Posterior vena cava (tissue), 2 donors: ENCODE results near the gene RNMT. TPM values are rescaled to one million over a fixed set of nuclear protein-coding genes. Genes with fewer than 3 reads are reported as not detected.
"Not testable (repeated sequence)": the region's sequence is repeated elsewhere in the genome, so short reads cannot be mapped to it uniquely, and the experiment has no call there.

Source experiments
- DNase-seq: peaks from one replicate; pipeline ENCODE4 v3.0.0-alpha.2; 2020; ENCODE audit warnings: low spot score
- intact Hi-C, 2 donors: fragments of 100-400 bp; cut with DNase I; formaldehyde crosslinking; loops; one replicate each; pipeline versions ENCODE4 v1.14.1 to v1.14.2; 2022 to 2023
- long read RNA-seq, 2 donors: library from polyadenylated mRNA; unstranded; transcript quantifications; one replicate each; pipeline ENCODE4 v2.0.0, GENCODE V29; 2020 to 2021
- total RNA-seq, 2 donors: library from RNA; stranded (reverse); fragmentation: NEBNext Ultra II Directional; extraction: Animal tissue kit (Norgen Biotek cat#: 25700); gene quantifications; one replicate each; pipeline ENCODE4 v1.2.1, GENCODE V29; 2021
- donor health status: DM: yes; HTN: yes; CAD: no.
- donor health status: DM: yes; HTN: yes; CAD: no.

The RNMT gene
- total RNA-seq = 10 to 100 TPM; 28.8 to 33.3 TPM
- long read RNA-seq, donor 1, partial matches to known transcripts = 2 of 2 reads
- long read RNA-seq, donor 1, other reads (novel, unspliced or antisense) = 0 of 2 reads
- long read RNA-seq, donor 2, partial matches to known transcripts = 11 of 15 reads
- long read RNA-seq, donor 2, other reads (novel, unspliced or antisense) = 3 of 15 reads

DNA sequence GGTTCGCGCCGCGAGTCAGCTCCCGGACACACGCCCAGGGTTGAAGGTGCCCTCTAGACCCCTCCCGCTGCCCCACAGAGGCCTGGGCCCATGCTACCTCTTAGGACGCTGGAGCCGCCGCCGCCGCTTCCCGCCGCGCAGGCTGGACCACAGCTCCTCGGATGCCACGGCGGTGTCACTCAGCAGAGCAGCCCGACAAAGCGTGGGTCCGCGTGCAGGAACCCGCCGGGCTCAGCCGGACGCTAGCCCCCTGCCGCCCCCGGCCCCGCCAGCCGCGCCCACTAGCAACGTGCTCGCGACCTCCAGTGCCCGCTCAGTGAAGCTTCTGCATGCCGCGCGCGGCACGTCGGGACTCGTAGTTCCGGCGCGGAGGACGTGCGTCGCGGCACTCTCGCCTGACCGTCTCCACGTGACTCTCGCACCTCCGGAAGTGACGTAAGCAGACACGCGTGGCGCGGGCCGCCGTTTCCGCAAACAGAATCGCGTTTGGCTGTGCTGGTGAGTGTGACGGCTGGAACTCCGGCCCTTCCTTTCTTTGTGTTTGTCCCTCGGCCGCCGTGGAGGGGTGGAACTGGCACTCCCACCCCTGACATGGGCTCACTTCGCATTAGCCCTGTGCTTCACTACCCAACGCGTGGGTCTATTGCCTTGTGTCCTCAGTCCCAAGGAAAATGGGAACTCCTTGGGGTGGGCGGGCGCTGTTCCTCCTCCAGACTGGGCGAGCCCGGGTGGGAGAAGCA is at the start of gene RNMT, which contains the start of gene FAM210A:
Gene RNMT (plus strand): TSS at position 442 of the 740 bp plus-strand sequence. CDS start 4,845 bp downstream, outside the sequence.
Gene FAM210A (minus strand): TSS at position 327 of the 740 bp plus-strand sequence. CDS start 44,481 bp downstream, outside the sequence.
- intact Hi-C loops = loop anchor here in 1 of 2 donors (5.0 to 10.0 kb wide), 2 partner anchors 182 to 509 kb away; partner anchors contain the start of gene LDLRAD4
- peak; percentile 99 for DNase-seq

DNA sequence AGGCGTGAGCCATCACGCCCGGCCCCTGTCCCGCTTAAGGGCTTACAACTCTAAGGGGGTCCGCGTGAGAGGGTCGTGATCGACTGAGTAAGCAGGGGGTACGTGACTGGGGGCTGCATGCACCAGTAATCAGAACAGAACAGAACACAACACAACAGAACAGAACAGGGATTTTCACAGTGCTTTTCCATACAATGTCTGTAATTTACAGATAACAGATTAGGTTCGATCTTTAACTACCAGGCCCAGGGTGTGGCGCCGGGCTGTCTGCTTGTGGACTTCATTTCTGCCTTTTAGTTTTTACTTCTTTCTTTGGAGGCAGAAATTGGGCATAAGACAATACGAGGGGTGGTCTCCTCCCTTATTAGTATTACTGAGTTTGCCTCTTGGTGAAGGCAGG is 49.1 kb upstream of the RNMT start:
- DNase-seq, intact Hi-C loops: not testable (repeated sequence)

DNA sequence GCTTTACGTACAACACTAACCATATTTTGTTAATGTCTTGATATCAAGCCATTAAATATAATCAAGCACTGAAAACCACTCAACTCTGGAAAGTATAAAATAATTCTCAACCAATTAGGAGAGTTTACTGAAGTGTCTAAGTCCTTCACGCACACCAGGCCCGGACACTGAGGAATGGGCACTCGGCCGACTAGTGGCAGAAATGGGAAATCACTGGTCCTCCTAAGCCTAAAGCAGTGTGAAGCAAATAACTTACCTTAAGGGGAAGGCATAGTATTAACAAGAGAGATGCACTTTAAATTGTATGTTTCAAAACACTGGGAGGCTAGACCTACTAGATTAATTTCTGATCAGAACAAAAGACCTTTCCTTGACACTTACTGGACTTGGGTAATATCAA is 45.9 kb upstream of the RNMT start:
- intact Hi-C loops = no loop called here
- no peak for DNase-seq

DNA sequence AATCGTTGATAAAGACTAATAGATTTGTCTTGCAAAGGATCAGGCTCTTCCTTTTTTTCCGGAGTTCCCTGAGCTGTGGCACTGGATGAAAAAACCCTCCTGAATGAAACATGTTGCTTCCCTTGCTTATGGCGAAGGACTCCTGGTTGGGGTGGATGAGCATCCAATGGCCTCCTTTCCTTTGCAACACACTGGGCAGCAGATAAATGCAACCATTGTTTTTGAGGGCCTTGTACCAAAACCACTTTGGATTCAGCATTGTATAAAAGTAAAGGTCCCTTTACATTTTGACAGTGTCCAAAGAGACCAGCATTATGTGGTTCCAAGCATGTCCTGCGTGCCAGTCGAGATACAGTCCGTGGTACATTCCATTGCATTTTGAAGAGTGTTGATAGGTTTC is 44.8 kb upstream of the RNMT start:
- intact Hi-C loops = no loop called here
- DNase-seq = no peak

DNA sequence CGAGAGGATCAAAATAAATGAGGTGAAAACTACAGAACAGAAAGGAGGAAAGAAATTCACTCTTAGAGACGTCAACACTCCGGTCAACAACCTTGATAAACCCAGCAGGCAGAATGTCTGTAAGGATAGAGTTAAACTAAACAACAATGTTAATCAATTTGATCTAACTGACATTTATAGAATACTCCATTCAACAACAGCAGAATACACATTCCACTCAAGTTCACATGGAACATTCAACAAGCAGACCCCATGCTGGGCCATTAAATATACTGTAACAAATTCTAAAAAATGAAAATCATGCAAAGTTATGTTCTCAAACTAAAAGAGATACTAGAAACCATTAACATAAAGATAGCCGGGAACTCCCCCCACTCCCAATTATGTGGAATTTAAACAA is 41.9 kb upstream of the RNMT start:
- DNase-seq = no peak
- intact Hi-C loops = no loop called here

DNA sequence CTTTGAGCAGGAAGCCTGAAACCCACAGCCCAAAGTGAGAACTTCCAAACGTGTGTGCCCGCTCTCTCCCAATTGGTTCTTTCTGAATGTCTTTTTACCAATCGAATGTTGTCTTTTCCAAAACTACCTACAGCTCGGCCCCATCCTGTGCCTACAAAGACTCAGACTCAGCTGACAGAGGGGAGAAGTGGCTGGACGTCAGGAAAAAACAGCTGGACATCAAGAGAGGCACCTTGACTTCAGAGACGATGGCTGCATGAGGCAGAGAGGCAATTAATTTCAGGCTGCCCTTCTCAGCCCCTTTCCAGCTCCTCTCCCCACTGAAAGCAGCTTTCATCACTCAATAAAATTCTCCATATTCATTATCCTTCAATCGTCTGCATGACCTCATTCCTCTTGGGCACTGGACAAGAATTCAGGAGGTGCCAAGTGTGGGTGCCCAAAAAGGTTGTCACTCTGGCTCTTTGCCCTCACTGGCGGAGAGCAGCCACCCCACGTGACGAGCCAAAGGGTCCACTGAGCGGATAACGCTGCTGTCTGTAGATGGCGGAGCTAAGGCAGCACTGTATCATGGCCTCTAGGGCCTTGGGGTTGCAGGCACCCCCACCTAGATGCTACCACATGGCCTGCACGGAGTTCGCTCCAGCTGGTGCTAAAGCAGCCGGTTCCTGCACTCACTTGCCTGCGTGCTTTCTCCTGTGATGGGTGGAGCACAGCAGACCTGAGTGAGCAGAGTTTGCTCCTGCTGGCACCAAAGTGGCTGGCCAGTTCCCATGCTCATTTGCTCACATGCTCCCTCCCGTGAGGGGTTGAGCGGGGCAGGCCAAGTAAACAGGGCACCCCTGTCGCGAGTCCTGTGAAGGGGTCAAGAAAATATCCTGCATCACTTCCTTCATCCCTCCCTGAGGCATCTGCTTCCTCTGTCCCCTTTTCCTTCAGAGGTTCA is 38.0 kb upstream of the RNMT start:
- intact Hi-C loops = no loop called here

DNA sequence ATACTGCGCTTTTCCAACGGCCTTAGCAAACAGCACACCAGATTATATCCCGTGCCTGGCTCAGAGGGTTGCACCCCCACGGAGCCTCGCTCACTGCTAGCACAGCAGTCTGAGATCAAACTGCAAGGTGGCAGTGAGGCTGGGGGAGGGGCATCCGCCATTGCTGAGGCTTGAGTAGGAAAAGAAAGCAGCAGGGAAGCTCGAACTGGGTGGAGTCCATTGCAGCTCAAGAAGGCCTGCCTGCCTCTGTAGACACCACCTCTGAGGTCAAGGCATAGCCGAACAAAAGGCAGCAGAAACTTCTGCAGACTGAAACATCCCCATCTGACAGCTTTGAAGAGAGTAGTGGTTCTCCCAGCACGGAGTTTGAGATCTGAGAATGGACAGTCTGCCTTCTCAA is 36.4 kb upstream of the RNMT start:
- intact Hi-C loops, DNase-seq: not testable (repeated sequence)

More for the DNA sequence above, 38.0 kb upstream of the RNMT start:
- no peak for DNase-seq

DNA sequence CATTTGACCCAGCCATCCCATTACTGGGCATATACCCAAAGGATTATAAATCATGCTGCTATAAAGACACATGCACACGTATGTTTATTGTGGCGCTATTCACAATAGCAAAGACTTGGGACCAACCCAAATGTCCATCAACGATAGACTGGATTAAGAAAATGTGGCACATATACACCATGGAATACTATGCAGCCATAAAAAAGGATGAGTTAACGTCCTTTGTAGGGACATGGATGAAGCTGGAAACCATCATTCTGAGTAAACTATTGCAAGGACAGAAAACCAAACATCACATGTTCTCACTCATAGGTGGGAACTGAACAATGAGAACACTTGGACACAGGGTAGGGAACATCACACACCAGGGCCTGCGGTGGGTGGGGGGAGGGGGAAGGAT is 31.1 kb upstream of the RNMT start:
- intact Hi-C loops, DNase-seq: not testable (repeated sequence)

DNA sequence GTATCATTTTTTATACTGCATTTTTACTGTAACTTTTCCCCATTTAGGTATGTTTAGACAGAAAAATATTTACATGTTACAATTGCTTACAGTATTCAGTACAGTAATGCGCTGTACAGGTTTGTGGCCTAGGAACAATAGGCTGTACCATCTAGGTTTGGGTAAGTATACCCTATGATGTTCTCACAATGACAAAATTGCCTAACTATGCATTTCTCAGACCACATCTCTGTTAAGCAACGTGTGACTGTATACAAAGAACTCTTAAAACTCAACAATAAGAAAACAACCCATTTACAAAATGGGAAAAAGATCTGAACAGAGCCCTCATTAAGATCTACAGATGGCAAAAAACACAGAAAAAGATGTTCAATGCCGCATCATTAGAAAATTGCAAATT is 29.5 kb upstream of the RNMT start:
- intact Hi-C loops = no loop called here
- no peak for DNase-seq

DNA sequence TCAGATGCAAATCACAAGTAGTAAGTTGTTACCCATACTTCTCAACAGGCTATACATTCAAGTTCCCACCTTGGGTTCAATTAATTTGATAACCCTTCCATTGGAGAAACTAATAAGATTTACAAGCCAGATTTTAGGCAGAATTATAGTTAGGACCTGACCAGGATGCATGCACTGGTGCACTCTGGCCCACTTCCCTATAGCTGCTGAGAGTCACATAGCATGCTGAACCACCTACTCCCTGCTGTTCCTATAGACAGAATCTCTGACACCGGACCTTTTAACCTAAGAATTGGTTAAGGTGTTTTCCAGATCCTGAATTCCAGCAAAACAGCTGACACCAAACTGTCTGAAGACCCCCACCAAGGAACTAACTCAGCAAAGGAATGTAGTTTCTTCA is 26.3 kb upstream of the RNMT start:
- no peak for DNase-seq
- intact Hi-C loops = no loop called here

DNA sequence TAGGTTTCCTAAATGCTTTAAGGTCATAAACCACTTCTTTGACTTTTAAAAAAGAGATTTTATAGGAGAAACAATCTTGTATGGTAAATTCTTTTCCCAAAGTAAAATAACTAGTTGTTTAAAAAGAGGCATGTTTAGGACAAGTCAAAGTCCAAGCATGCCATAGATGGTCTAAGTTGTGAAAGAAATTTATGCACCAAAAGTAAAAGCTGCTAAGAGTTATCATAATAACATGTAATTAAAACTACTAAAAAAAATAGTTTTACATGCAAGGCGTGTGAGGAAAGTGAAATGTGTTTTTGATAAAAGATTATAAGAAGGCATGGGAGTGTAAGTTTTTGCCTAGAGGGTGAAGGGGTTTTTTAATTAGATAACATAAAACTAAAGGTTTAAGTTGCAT is 22.6 kb upstream of the RNMT start:
- intact Hi-C loops = no loop called here
- DNase-seq = no peak

DNA sequence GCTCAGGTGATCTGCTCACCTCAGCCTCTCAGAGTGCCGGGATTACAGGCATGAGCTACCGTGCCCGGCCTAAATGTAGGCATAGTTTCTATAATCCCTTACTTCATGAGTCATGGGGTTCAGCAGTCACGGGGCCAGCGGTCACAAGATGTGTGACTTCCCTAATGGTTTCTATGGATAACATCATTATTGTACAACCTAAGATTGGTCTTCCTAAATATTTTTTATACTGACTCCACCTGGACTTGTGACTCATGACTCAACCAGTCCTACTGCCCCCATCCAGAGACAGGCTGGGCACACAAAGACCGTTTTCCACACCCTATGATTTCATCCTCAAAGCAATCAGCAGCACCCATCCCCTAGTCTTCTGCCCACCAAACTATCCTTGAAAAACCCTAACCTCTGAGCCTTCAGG is 16.1 kb upstream of the RNMT start:
- no peak for DNase-seq
- intact Hi-C loops = no loop called here

DNA sequence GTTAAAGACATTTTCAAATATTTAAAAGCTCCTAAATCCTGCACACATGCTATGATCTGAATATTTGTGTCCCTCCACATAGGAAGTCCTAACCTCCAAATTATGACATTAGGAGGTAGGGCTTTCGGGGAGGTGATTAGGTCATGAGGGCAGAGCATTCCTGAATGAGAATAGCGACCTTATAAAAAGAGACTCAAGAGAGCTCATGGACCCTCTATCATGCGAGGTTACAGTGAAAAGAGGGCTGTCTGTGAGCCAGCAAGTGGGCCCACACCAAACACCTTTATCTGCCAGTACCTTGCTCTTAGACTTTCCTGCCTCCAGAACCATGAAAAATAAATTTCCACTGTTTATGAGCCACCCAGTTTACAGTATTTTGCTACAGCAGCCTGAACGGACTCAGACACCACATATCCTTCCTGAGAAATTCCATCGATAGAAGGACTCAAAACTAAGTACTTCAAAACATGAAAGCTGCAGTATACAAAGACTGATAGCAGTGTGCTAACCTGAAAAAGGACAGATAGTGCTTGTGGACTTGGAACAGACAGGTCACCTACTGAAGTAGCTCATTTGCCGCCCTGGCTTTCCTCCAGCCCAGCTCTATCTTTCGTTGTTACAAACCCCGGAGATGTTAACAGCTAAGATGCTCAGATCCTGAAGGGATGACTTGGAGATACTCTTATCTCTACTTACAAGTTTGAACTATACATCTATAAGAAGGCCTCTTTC is 13.9 kb upstream of the RNMT start:
- DNase-seq = no peak
- intact Hi-C loops = no loop called here

DNA sequence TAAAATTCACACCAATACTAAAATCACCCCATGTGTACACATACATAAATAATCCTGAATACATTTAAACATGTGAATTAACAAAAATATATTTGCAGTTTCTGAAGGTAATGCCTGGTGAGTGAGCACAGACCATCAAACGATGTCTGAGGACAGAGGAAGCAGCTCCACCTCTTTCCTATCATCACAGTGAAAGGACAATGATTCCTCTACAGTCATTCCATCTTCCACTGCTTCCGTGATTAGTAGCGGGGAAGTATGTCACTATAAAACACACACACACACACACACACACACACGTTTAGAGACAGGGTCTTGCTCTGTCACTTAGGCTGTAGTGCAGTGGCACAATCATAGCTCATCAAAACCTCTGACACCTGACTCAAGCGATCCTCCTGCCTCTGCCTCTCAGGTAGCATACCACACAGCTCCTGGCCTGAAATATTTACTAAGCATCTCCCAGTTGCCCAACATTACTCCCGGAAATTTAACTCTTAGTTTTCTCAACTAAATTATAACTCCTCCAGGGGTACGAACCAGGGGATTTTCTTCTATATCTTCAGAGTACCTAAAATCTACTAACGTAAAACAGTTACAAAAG is 12.9 kb upstream of the RNMT start:
- intact Hi-C loops = no loop called here
- DNase-seq = no peak

DNA sequence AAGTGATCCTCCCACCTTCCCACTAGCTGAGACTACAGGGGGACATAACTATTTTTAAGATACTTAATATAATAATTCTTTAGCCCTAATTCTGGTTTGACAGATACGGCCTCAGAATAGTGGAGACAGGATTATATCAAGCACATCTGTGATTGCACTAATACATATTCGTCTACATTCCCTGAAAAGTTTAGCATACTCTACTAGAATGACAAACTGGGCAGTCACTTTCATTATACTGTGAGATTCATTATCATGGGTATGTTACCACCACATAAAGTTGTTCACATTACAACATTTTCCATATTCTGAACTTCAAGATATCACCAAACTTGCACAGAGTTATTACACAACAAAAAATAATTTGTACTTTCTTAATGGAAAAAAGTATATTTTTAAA is 11.1 kb upstream of the RNMT start:
- DNase-seq = no peak
- intact Hi-C loops = loop anchor here in 1 of 2 donors (5.0 kb wide), 1 partner anchor 508 kb away; no protein-coding TSS in a partner anchor

DNA sequence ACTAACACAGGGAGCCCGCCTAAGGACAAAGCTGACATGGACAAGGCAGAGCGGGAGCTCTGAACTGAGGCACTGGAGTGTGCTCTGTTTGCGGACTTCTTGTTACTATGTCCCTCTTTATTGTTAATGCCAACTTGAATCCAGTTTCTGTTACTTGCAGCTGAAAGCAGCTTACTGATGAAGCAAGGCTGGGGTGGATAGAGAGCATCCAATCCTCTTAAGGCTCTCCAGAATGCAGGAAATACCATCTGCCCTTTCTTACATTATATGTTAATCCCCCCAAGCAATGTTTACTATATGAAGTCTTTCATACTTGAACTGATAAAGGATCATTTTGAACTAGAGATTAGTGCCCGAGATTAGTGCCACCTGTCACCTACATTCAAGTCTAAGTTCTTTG is 9.6 kb upstream of the RNMT start:
- intact Hi-C loops = loop anchor here in 1 of 2 donors (5.0 kb wide), 1 partner anchor 510 kb away; no protein-coding TSS in a partner anchor

DNA sequence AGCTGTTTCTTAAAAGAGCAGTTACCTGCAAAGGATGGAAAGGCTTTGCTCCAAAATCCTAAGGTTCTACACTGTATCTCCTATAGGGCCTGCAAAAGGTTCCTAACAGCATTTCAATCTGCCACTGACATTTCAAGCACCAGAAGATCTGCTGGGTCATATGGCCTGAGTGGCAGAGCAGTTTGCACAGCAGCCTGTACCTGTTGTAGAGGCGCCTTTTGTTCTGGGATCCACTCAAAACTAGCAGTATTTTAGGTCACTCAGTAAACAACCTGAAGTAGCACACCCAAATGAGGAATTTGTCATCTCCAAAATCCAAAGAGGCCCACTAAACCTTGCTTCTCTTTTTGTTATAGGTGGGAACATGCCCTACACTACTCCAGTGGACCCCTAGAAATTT is 6.3 kb upstream of the RNMT start:
- intact Hi-C loops = loop anchor here in 1 of 2 donors (10.0 kb wide), 1 partner anchor 175 kb away; no protein-coding TSS in a partner anchor
- no peak for DNase-seq

More for the DNA sequence above, 9.6 kb upstream of the RNMT start:
- no peak for DNase-seq

DNA sequence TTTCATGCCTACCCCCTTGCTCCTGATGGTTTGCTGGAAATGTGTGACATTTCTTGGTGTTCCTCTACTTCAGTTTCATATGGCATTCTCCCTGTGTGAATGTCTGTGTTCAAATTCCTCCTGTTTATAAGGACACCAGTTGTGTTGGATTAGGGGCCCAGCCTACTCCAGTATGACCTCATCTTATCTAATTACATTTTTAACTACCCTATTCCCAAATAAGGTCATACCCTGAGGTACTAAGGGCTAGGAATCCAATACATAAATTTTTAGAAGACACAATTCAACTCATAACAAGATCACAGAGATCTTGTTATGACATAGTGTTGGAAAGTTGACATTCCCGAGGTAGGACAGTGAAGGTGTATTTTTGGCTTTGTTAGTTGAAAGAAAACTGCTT is 5.6 kb upstream of the RNMT start:
- intact Hi-C loops = loop anchor here in 1 of 2 donors (10.0 kb wide), 1 partner anchor 176 kb away; no protein-coding TSS in a partner anchor
- DNase-seq = no peak
